ENCODE data around the gene TRAF6. TPM values are rescaled to one million over a fixed set of nuclear protein-coding genes. Genes with fewer than 3 reads are reported as not detected.

The TRAF6 gene
- total and polyA plus RNA-seq, 2 of the 13 experiments (the other 11 are each of a cell fraction or from before 2014, with no cell fraction given): 3.3 to 5.9 TPM

DNA sequence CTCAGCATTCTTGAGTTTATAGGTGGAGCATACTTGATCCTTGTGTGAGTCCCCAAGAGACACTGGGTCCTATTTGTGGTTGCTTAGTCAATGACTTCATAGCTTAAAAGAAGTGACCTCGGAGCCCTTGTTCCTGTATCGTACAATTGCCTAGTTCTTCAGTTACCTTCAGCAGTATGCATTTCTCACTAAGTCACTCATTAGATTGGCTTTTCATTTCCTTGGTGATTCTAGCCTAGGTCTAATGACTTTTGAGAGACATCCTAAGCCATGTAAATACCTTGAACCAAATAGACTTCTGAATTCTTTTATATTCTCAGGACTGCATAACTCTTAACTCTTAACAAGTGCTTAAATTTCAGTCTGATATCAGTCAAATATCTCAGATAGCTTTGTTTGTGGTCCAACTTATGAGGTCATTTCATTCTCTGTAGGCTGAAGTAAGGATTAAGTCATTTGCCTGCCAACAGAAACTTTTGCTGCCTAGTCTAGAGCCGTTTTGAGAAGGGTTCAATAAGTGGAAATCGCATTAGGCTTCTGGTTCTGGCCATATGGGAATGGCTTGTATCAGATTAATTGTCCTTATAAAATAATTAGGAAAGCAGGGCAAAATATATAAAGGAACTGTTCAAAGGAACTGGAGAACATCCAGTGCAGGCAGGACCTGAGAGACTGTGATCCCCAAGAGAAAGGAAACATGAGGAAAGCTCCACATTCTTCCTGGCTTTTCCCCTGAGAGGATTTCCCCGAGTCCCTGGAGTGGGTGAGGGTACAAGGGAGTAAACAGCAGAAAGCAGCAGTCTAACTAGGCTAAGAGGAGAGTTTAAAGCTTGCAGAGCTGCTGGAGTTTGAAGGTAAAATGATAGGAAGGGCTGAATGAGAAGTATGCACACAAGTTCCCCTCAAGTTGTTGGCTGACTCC is 39.9 kb downstream of the TRAF6 start:
- FAIRE-seq (no peak), DNase-seq (ENCODE audit: low spot score) (no peak), ATAC-seq (no peak)
- Histone ChIP-seq H2AFZ (ENCODE audit: low read length) (no peak overlapping the region), H4K20me1 (ENCODE audit: insufficient read depth, low read length) (no peaks in the 10 kb centered on the region), H3K79me2 (ENCODE audit: insufficient read depth, low read length) (no peaks in the 10 kb centered on the region), H3K27me3 (ENCODE audit: control insufficient read depth in 1 of 2, insufficient read depth in 2 of 2, low read length in 2 of 2) (no peaks in the 10 kb centered on the region), H3K9me3 (ENCODE audit: low read length) (no peaks in the 10 kb centered on the region), H3K27ac (ENCODE audit: extremely low read length, insufficient read depth, low read length) (no peak overlapping the region), H3K9ac (ENCODE audit: insufficient read depth, low read depth, low read length) (no peak overlapping the region), H3K4me1 (ENCODE audit: insufficient read depth, low read length) (no peaks in the 10 kb centered on the region), H3K36me3 (replicated peaks in 1 of 2; ENCODE audit: control insufficient read depth in 1 of 2, insufficient read depth in 2 of 2, low read length in 2 of 2) (no peaks in the 10 kb centered on the region), H3K4me2 (ENCODE audit: low read depth, low read length) (no peak overlapping the region), H3K4me3 (replicated peaks in 1 of 3; ENCODE audit: insufficient read depth in 1 of 3, low read depth in 2 of 3, low read length in 3 of 3) (no peak overlapping the region)
- 51% methylated on average over 5 of the region's 5 CpGs for WGBS (ENCODE audit: low lambda C conversion rate)
- ChIA-PET CTCF (ENCODE audit: low intra/inter-chr PET ratio, low total read pairs) (no interaction called here), POLR2A (no interaction called here)
- in situ Hi-C loops (cut with HindIII; ENCODE audit: extremely low pct_ligation_motif_present, low pct_unique_long_range_greater_than_20kb): loop anchor here (10.0 kb wide), 1 partner anchor 165 kb away; no protein-coding TSS in a partner anchor
- BruUV-seq (replicated peaks): no TSS peak
- intact Hi-C loops (cut with micrococcal nuclease; ENCODE audit: unreplicated experiment): no loop called here
- TF ChIP-seq, protein P1, sequence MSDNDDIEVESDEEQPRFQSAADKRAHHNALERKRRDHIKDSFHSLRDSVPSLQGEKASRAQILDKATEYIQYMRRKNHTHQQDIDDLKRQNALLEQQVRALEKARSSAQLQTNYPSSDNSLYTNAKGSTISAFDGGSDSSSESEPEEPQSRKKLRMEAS (IDR thresholded peaks at IDR 0.05): no peak
- TF ChIP-seq, protein P2, sequence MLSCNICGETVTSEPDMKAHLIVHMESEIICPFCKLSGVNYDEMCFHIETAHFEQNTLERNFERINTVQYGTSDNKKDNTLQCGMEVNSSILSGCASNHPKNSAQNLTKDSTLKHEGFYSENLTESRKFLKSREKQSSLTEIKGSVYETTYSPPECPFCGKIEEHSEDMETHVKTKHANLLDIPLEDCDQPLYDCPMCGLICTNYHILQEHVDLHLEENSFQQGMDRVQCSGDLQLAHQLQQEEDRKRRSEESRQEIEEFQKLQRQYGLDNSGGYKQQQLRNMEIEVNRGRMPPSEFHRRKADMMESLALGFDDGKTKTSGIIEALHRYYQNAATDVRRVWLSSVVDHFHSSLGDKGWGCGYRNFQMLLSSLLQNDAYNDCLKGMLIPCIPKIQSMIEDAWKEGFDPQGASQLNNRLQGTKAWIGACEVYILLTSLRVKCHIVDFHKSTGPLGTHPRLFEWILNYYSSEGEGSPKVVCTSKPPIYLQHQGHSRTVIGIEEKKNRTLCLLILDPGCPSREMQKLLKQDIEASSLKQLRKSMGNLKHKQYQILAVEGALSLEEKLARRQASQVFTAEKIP (CRISPR knock-in tag; IDR thresholded peaks at IDR 0.05; ENCODE audit: borderline replicate concordance): no peak
- TF ChIP-seq GPN1 (CRISPR knock-in tag; IDR thresholded peaks at IDR 0.05; ENCODE audit: borderline replicate concordance) (no peak), KAT8 (CRISPR knock-in tag; IDR thresholded peaks at IDR 0.05) (no peak)
- TF ChIP-seq, protein P3, sequence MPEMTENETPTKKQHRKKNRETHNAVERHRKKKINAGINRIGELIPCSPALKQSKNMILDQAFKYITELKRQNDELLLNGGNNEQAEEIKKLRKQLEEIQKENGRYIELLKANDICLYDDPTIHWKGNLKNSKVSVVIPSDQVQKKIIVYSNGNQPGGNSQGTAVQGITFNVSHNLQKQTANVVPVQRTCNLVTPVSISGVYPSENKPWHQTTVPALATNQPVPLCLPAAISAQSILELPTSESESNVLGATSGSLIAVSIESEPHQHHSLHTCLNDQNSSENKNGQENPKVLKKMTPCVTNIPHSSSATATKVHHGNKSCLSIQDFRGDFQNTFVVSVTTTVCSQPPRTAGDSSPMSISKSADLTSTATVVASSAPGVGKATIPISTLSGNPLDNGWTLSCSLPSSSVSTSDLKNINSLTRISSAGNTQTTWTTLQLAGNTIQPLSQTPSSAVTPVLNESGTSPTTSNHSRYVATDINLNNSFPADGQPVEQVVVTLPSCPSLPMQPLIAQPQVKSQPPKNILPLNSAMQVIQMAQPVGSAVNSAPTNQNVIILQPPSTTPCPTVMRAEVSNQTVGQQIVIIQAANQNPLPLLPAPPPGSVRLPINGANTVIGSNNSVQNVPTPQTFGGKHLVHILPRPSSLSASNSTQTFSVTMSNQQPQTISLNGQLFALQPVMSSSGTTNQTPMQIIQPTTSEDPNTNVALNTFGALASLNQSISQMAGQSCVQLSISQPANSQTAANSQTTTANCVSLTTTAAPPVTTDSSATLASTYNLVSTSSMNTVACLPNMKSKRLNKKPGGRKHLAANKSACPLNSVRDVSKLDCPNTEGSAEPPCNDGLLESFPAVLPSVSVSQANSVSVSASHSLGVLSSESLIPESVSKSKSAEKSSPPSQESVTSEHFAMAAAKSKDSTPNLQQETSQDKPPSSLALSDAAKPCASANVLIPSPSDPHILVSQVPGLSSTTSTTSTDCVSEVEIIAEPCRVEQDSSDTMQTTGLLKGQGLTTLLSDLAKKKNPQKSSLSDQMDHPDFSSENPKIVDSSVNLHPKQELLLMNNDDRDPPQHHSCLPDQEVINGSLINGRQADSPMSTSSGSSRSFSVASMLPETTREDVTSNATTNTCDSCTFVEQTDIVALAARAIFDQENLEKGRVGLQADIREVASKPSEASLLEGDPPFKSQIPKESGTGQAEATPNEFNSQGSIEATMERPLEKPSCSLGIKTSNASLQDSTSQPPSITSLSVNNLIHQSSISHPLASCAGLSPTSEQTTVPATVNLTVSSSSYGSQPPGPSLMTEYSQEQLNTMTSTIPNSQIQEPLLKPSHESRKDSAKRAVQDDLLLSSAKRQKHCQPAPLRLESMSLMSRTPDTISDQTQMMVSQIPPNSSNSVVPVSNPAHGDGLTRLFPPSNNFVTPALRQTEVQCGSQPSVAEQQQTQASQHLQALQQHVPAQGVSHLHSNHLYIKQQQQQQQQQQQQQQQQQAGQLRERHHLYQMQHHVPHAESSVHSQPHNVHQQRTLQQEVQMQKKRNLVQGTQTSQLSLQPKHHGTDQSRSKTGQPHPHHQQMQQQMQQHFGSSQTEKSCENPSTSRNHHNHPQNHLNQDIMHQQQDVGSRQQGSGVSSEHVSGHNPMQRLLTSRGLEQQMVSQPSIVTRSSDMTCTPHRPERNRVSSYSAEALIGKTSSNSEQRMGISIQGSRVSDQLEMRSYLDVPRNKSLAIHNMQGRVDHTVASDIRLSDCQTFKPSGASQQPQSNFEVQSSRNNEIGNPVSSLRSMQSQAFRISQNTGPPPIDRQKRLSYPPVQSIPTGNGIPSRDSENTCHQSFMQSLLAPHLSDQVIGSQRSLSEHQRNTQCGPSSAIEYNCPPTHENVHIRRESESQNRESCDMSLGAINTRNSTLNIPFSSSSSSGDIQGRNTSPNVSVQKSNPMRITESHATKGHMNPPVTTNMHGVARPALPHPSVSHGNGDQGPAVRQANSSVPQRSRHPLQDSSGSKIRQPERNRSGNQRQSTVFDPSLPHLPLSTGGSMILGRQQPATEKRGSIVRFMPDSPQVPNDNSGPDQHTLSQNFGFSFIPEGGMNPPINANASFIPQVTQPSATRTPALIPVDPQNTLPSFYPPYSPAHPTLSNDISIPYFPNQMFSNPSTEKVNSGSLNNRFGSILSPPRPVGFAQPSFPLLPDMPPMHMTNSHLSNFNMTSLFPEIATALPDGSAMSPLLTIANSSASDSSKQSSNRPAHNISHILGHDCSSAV (CRISPR knock-in tag; IDR thresholded peaks at IDR 0.05; ENCODE audit: borderline replicate concordance): no peak
- TF ChIP-seq, protein P4, sequence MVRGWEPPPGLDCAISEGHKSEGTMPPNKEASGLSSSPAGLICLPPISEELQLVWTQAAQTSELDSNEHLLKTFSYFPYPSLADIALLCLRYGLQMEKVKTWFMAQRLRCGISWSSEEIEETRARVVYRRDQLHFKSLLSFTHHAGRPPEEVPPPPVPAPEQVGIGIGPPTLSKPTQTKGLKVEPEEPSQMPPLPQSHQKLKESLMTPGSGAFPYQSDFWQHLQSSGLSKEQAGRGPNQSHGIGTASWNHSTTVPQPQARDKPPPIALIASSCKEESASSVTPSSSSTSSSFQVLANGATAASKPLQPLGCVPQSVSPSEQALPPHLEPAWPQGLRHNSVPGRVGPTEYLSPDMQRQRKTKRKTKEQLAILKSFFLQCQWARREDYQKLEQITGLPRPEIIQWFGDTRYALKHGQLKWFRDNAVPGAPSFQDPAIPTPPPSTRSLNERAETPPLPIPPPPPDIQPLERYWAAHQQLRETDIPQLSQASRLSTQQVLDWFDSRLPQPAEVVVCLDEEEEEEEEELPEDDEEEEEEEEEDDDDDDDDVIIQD (CRISPR knock-in tag; IDR thresholded peaks at IDR 0.05; ENCODE audit: low read depth): no peak
- TF ChIP-seq, protein P5, sequence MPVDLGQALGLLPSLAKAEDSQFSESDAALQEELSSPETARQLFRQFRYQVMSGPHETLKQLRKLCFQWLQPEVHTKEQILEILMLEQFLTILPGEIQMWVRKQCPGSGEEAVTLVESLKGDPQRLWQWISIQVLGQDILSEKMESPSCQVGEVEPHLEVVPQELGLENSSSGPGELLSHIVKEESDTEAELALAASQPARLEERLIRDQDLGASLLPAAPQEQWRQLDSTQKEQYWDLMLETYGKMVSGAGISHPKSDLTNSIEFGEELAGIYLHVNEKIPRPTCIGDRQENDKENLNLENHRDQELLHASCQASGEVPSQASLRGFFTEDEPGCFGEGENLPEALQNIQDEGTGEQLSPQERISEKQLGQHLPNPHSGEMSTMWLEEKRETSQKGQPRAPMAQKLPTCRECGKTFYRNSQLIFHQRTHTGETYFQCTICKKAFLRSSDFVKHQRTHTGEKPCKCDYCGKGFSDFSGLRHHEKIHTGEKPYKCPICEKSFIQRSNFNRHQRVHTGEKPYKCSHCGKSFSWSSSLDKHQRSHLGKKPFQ (CRISPR knock-in tag; IDR thresholded peaks at IDR 0.05; ENCODE audit: insufficient replicate concordance): no peak

Measured in HepG2 (cell line).